Neural crest cell (in vitro differentiated cells): ENCODE data around the gene OR2H1. TPM values are rescaled to one million over a fixed set of nuclear protein-coding genes. Genes with fewer than 3 reads are reported as not detected.

Source experiments
- DNase-seq: peaks from one replicate; pipeline ENCODE4 v3.0.0; 2021; ENCODE audit warnings: low read depth, mixed read lengths, low spot score
- H3K27ac Mint-ChIP-seq: one replicate; pipeline ENCODE4 v1.8.0; 2021; ENCODE audit warnings: mild to moderate bottlenecking, mixed read lengths; ENCODE audit not compliant: unreplicated experiment
- H3K27me3 Mint-ChIP-seq: 2 replicates; pipeline ENCODE4 v1.8.0; 2021; ENCODE audit warnings: low read depth, mild to moderate bottlenecking, mixed read lengths
- H3K36me3 Mint-ChIP-seq: 2 replicates; pipeline ENCODE4 v1.8.0; 2021; ENCODE audit warnings: low read depth, mild to moderate bottlenecking, mixed read lengths
- H3K4me1 Mint-ChIP-seq: 2 replicates; pipeline ENCODE4 v1.8.0; 2021; ENCODE audit warnings: mixed read lengths
- H3K4me3 Mint-ChIP-seq: one replicate; pipeline ENCODE4 v1.8.0; 2021; ENCODE audit warnings: mild to moderate bottlenecking, mixed read lengths
- H3K9me3 Mint-ChIP-seq: 2 replicates; pipeline ENCODE4 v1.8.0; 2021; ENCODE audit warnings: mixed read lengths
- total RNA-seq: library from RNA; stranded (reverse); gene quantifications from 2 replicates; pipeline ENCODE4 v1.2.1, GENCODE V29; 2021
- TF ChIP-seq, protein P1 (sequence below): fragments of 200-600 bp; sonication (generic); conservative IDR thresholded peaks from 2 replicates; pipeline ENCODE4 v1.5.0; 2021; ENCODE audit warnings: antibody characterized with exemption, mild to moderate bottlenecking

The OR2H1 gene
- total RNA-seq, 1 donor from 2014 or later, result not detected

DNA sequence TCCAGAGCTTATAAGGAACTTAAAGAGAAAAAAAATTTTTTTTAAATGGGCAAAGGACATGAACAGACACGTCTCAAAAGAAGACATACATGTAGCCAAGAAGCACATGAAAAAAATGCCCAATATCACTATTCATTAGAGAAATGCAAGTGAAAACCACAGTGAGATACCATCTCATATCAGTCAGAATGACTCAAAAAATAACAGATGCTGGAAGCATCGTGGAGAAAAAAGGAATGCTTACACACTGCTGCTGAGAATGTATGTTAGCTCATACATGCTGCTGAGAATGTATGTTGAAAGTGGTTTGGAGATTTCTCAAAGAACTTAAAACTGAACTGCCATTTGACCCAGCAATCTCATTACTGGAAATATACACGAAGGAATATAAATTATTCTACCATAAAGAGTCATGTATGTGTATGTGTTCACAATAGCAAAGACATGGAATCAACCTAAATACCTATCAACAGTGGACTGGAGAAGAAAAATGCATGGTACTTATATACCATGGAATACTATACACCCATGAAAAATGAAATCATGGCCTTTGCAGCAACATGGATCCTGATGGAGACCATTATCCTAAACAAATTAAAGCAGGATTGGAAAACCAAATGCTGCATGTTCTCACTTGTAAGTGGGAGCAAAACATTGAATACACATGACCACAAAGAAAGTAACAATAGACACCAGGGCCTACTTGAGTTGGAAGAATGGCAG is 5.3 kb upstream of the OR2H1 start:
- peaks cover 5% of the 10 kb centered on the region for H3K4me1 Mint-ChIP-seq
- DNase-seq, result no peak
- no peaks in the 10 kb centered on the region for H3K27me3 Mint-ChIP-seq
- H3K36me3 Mint-ChIP-seq, result no peaks in the 10 kb centered on the region
- no peak overlapping the region for H3K4me3 Mint-ChIP-seq
- TF ChIP-seq, protein P1, sequence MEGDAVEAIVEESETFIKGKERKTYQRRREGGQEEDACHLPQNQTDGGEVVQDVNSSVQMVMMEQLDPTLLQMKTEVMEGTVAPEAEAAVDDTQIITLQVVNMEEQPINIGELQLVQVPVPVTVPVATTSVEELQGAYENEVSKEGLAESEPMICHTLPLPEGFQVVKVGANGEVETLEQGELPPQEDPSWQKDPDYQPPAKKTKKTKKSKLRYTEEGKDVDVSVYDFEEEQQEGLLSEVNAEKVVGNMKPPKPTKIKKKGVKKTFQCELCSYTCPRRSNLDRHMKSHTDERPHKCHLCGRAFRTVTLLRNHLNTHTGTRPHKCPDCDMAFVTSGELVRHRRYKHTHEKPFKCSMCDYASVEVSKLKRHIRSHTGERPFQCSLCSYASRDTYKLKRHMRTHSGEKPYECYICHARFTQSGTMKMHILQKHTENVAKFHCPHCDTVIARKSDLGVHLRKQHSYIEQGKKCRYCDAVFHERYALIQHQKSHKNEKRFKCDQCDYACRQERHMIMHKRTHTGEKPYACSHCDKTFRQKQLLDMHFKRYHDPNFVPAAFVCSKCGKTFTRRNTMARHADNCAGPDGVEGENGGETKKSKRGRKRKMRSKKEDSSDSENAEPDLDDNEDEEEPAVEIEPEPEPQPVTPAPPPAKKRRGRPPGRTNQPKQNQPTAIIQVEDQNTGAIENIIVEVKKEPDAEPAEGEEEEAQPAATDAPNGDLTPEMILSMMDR, result no peak
- no peaks in the 10 kb centered on the region for H3K9me3 Mint-ChIP-seq
- H3K27ac Mint-ChIP-seq, result no peak overlapping the region

DNA sequence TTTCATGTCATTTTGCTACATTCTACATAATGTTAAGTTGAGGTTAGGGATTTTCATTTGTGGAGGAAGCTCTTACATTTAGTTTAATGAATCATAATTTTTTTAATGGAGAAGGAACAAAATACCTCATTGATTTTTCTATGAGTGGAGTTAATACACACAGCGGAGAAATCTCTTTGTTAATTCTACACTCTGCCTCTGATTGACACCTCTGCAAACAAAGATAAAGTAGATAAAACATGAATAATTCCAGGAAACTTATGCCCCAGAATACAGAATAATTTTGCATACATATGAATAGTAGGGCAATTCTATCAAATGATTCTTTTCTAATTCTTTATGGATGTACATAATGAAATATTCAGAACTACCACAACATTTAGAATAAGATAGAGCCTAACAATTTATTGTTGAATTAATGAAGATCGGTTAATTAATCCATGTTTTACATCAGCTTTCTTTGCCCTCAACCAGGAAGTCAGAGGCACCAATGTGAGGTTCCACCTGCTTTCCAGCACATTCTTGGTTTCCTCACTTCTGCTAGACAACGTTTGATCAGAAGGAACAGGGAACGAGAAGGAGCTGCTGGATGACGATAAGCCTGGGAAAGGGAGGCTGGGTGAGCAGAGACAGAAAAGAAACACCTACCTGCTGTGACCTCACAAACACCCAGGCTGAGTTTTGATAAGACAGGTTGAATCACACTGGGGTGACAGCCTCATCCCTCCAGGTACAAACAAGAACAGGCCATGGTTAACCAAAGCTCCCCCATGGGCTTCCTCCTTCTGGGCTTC is 4.3 kb downstream of the OR2H1 start:
- H3K27ac Mint-ChIP-seq, result no peak overlapping the region
- no peak overlapping the region for H3K4me3 Mint-ChIP-seq

DNA sequence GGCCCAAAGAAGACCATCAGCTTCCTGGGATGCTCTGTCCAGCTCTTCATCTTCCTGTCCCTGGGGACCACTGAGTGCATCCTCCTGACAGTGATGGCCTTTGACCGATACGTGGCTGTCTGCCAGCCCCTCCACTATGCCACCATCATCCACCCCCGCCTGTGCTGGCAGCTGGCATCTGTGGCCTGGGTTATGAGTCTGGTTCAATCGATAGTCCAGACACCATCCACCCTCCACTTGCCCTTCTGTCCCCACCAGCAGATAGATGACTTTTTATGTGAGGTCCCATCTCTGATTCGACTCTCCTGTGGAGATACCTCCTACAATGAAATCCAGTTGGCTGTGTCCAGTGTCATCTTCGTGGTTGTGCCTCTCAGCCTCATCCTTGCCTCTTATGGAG is 5.1 kb downstream of the OR2H1 start:
- Mint-ChIP-seq H3K9me3 (no peaks in the 10 kb centered on the region), H3K36me3 (no peaks in the 10 kb centered on the region), H3K4me3 (no peak overlapping the region), H3K27ac (no peak overlapping the region), H3K4me1 (no peaks in the 10 kb centered on the region), H3K27me3 (peaks cover 3% of the 10 kb centered on the region)
- TF ChIP-seq, protein P1, result no peak
- no peak for DNase-seq

More for the DNA sequence above, 4.3 kb downstream of the OR2H1 start:
- no peaks in the 10 kb centered on the region for H3K9me3 Mint-ChIP-seq
- TF ChIP-seq, protein P1, result no peak
- no peaks in the 10 kb centered on the region for H3K36me3 Mint-ChIP-seq
- H3K27me3 Mint-ChIP-seq, result peaks cover 3% of the 10 kb centered on the region
- no peaks in the 10 kb centered on the region for H3K4me1 Mint-ChIP-seq
- no peak for DNase-seq

DNA sequence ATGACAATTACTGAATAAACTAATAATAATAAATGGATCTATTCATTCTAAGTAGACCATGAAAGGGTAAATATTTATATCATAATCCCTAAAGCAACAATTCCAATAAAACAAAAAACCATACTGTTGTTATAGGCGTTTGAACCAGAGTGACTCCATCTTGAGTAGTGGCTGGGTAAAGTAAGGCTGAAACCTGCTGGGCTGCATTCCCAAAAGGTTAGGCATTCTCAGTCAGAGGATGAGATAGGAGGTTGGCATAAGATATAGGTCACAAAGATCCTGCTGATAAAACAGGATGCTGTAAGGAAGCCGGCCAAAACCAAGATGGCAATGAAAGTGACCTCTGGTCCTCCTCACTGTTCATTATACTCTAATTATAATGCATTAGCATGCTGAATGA is 8.3 kb downstream of the OR2H1 start:
- Mint-ChIP-seq H3K27ac (no peak overlapping the region), H3K4me3 (no peak overlapping the region), H3K27me3 (no peaks in the 10 kb centered on the region), H3K9me3 (no peaks in the 10 kb centered on the region), H3K36me3 (no peaks in the 10 kb centered on the region), H3K4me1 (no peaks in the 10 kb centered on the region)
- no peak for DNase-seq
- TF ChIP-seq, protein P1, result no peak

DNA sequence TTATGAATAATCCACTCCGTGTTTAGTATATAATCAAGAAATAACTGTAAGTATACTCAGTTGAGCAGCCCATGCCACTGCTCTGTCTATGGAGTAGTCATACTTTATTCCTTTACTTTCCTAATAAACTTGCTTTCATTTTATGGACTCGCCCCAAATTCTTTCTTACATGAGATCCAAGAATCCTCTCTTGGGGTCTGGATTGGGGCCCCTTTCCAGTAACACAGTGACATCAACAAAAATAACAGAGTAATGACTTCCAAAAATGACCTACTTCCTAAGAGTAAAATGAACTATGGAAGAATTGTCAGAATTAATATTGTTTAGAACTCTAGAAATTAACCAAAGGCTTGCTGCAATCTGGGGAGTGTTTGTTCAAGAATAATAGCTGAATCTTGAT is 8.8 kb downstream of the OR2H1 start:
- Mint-ChIP-seq H3K36me3 (no peaks in the 10 kb centered on the region), H3K27me3 (no peaks in the 10 kb centered on the region), H3K4me3 (no peak overlapping the region), H3K9me3 (no peaks in the 10 kb centered on the region), H3K4me1 (no peaks in the 10 kb centered on the region), H3K27ac (no peak overlapping the region)
- DNase-seq, result no peak
- TF ChIP-seq, protein P1, result no peak
